HG03108 (cell line): ENCODE results near the gene KDELR3.

Experiments used
- ATAC-seq: cut with Tn5 transposase; IDR thresholded peaks from one replicate; pipeline ENCODE4 v1.9.1; 2021; ENCODE audit warnings: moderate library complexity; ENCODE audit not compliant: unreplicated experiment

The KDELR3 gene

GRCh38 chr22:38467904-38468442, at the start of gene KDELR3:
KDELR3 (plus strand) TSS chr22:38468096; CDS start chr22:38468234, 138 bp downstream.
- no peak for ATAC-seq

- ATAC-seq = no peak
Measured at GRCh38 chr22:38418589-38418988, 49.3 kb upstream of the KDELR3 start.

DNA sequence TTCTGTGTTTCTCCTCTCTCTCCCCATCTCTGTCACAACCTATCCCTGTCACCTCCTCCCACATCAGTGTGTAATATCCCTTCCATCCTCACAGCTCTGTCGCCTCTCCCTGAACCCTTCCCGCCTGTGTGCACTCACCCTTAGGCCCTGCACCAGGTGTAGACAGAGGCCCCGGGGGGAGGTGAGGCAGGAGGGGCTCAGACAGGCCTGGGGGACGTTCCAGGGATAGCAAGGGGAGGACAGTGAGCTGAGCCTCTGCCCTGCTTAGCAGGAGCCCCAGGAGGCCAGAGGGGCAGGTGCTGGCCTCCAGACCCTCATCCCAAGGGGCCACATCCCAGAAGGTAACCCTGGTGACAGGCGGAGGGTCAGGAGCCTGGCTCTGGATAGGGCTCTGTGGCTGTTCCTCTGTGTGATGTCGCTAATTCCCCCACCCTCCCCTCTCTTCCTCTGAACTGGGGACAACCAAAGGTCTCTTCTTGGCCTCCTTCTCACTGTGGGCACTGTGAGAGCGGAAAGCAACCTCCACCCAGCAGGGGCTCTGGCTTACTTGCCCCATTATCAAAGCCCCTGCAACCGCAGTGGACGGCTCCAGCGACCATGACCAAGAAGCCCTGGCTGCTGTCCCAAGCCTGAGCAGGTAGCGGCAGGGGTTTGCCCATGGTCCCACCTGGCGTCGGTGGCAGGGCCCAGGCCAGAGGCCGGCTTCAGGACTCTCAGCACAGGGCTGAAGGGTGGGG, 48.6 kb upstream of the KDELR3 start:
- ATAC-seq = no peak

- no peak for ATAC-seq
Measured at GRCh38 chr22:38419858-38420160, 48.1 kb upstream of the KDELR3 start.

DNA sequence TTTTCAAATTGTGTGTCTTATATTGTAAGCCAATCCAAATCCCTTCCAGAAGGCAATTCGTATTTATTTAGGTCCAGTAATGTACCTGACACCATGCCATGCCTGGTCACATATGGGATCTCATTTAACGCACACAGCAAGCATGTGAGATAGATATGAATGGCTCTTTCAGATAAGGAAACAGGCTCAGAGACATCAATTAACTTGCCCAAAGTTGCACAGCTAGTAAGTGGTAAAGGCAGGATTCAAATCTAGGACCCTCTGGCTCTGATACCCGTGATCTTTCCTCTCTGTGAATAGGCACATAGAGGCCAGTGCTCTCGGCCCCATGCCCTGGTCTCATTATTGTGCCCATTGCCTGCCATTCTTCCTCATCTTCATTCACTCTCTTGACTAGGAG, 47.2 kb upstream of the KDELR3 start:
- ATAC-seq = no peak

GRCh38 chr22:38422611-38423511, 45.0 kb upstream of the KDELR3 start:
- ATAC-seq = no peak

DNA sequence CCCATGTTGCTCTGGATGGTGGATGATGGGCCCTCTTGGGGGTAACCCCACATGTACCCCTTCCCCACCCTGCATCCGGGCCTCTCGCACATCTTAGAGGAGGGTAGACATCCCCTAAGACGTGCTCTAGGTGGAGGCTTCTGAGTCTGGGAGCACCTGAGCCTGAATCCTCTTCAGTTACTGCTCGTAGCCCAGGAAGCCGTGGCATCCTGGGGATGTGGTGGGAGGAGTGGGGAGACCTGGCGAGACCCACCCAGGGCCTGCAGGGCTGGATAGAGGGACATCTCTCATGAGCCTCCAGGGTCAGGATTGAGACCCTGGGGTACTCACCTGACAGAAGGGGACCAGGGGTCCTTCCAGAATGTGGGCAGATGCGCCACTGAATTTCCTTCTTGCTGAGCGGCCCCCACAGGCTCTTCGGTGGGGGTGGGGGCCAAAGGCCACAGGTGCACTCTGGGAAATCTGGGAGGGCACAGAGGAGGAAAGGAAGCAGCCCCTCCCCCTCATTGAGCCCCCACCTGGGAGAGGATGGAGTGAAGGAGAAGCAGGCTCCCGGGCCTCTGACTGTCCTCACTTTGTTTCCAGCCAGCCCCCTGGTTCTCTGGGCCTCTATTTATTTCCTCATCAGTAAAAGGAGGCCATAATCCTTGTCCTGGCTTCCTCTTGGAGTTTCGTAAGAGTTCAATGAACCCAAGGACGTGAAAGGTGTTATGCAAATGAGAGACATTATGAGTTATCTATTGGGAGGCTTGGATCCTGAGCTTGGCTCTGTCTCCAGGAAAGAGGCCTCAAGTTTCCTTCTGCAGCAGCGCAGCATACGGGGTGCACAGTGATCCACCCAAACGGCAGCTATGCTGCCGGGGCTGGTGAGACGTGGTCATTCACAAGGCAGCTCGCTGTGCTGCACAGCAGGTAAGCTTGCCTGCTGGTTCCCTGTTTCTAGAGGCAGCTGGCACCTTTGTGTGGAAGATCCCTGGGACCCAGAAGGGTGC, 44.1 kb upstream of the KDELR3 start:
- no peak for ATAC-seq

DNA sequence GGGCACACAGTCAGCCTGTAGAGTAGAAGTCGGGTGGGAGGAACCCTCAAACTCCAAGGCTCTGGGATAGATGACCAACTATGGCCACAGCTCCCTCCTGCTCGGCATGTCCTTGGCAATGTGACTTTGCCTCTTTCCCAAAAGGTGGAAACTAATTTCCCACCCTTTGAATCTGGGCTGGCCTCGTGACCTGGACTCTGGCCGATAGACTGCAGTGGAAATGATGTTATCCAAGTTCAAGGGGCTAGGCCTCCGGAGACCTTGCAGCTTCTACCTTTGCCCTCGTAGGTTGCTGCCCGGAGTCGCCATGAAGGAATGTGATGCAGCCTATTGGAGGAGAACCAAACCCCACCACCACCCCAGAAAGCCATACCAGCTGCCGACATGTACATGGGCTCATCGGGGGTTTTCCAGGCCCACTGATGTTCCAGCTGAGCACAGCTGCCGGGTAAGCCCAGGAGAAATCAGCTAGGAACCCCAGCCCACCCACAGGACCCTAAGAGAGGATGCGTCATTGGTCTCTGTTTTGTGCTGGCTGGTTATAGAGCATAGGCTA, 43.3 kb upstream of the KDELR3 start:
- no peak for ATAC-seq

DNA sequence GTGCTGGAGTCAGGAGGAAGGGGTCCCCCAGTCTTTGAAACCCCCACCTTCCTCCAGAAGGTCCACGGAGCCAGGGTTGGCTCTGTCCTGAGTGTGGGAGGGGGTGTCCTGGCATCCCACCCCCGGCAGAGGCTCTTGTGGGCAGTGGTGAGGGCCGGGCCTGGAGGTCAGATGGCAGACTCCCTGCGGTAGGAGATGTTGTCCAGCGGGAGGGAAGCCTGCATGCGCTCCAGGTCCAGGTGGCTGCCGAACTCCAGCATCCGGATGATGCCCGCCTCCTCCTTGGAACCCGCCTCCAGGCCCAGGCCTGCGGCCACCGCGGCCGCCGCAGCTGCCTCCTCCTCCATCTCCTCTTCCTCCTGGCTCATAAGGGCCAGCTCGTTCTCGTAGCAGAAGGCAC, 41.3 kb upstream of the KDELR3 start:
- no peak for ATAC-seq

DNA sequence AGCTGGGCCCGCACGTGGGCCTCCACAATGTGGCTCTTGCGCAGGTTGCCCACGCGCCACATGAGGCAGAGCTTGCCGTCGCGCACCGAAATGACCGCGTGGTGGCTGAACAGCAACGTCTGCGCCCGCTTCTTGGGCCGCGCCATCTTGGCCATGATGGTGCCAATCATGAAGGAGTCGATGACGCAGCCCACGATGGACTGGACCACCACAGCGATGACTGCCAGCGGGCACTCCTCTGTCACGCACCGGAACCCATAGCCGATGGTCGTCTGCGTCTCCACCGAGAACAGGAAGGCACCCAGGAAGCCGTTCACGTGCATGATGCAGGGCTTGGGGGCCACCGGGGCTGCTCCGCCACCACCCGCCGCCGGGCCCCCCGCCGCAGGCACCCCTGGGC, 40.4 kb upstream of the KDELR3 start:
- no peak for ATAC-seq

DNA sequence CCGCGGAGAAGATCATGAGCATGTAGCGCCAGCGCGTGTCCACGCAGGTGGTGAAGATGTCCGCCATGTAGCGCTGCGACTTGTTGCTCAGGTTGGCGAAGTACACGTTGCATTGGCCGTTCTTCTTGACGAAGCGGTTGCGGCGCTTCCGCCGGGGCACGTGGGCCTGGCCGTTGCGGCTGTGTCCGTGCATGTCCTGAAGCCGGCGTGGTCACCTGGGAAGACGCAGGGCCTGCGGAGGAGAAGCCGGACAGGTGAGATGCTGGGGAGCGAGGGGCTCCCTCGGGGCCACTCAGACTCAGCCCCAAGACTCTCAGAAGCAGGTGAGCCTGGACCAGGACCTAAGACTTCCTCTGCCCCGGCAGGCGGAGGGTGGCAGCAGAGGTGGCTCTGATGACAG, 40.0 kb upstream of the KDELR3 start:
- ATAC-seq = no peak

DNA sequence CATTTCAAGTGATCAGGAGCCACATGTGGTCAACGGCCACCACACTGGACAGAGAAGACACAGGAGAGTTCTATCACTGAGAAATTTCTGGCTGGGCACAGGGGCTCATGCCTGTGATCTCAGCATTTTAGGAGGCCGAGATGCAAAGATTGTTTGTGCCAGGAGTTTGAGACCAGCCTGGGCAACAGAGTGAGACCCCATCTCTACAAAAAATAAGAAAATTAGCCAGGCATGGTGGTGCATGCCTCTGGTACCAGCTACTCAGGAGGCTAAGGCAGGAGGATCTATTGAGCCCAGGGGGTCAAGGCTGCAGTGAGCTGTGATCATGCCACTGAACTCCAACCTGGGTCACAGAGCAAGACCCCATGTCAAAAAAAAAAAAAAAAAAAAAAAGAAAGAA, 39.2 kb upstream of the KDELR3 start:
- ATAC-seq = no peak

GRCh38 chr22:38429499-38430068, 38.3 kb upstream of the KDELR3 start:
- ATAC-seq = no peak

DNA sequence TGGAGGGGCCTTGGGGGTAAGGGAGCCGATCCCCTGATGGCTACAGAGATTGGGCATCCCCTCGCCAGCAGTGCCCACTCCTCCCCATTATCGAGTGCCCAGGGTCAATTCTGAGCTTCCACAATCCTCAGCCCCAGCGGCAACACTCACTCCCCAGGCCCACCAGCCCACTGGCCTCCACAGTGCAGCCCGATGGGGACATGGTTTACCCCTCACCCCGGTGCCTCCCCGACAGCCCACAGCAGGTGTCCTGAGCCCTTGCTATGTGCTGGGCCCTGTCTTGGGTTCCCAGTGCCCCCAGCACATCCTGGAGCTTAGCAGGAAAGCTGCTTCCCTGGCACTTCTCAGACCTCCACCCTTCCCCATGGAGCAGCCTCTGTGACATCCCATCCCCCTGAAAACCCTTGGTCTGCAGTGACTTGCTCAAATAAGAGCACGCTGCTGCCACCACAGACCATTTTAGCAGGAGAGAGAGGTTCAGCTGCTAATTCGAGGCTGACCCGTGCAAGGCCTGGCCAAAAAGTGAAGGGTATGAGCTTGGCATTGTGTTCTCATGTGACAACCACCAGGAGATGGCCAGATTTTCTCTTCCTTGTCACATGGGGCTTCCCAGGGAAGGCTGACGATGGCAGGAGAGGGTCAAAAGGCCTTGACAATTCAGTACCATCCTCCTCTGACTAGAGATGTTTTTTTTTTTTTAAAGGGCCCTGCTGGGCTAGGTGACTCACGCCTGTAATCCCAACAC, 36.5 kb upstream of the KDELR3 start:
- ATAC-seq = no peak

DNA sequence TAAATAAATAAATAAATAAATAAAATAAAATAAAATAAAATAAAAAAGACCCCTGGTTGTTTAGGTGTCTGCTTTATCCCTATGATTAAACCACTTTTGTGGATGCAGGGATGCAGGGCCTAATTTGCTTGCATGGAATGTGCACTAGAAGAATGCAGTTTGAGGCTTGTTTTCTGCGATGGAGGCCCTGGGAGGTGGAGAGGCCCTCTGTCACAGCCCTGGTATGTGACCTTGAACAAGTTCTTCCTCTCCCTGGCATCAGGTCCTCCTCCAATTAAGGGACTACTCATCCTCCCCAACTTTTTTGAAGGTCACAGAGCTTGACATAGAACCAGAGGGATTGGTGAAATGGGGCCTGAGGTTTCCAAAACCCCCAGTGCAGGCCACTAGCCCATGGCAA, 35.6 kb upstream of the KDELR3 start:
- ATAC-seq = no peak

GRCh38 chr22:38433871-38434270, 34.0 kb upstream of the KDELR3 start:
- no peak for ATAC-seq

- no peak for ATAC-seq
Measured at GRCh38 chr22:38435010-38435409, 32.9 kb upstream of the KDELR3 start.

DNA sequence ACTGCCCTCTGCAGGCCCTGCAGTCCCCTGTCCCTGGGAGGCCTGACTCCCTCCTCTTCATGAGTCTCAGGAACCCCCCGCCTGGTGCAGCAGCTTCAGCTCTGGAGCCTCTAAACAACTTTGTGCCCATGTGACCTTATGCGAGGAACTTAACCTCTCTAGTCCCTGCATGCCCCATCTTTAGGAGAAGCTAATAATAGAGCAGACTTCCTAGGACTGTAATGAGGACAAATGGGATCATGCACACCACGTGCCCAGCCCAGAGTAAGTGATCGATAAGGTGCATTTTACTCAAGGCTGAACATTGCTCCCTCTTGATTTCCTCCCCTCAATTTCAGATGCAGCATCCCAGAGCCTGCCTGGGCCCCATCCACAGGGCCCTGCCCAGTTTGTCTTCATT, 31.9 kb upstream of the KDELR3 start:
- ATAC-seq = no peak

DNA sequence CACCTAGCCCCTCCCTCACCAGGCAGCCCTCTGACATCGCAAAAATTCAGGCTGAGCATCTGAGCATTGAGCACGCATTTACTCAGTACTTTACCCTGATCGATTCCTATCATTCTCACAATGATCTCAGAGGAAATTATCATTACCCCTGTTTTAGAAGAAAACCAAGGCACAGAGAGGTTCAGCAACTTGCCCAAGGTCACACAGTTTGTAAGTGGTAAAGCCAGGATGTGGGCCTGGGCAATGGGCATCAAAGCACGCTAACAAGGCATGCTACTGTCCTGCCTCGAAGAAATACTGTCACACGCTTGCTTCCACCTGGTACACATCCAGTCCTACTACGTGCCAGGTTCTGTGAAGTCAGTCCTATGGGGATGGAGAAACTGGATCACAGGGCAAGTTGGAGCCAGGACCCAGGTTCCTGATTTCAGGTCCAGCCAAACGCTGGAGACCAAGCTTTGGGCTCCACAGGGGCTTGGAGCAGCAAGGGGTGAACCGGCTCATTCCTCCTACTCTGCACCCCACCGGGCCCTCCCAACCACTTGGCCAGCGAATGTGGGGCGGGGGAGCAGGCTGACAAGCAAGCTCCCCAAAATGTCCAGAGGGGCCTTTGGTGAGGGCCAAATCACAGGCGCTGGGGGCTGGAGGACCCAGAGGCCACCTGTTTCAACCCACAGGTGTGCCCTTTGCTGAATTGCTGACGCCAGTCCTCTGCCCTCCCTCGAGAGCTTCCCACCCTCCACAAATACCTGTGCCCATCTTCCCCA, 31.1 kb upstream of the KDELR3 start:
- no peak for ATAC-seq
